H9 (cell line): ENCODE measurements around the gene CRISP3. TPM values are rescaled to one million over a fixed set of nuclear protein-coding genes. Genes with fewer than 3 reads are reported as not detected.
"Not testable (repeated sequence)": the region's sequence is repeated elsewhere in the genome, so short reads cannot be mapped to it uniquely, and the experiment has no call there.

Experiments used
- DNase-seq: peaks from one replicate; pipeline ENCODE4 v3.0.0-alpha.2; 2017
- H2AFZ ChIP-seq: one replicate; pipeline ENCODE4 v1.6.1; 2013; ENCODE audit warnings: mild to moderate bottlenecking, low read length, control low read depth, moderate library complexity
- H2AK5ac ChIP-seq: 2 replicates; pipeline ENCODE4 v1.6.1; 2013; ENCODE audit warnings: low read length, control low read depth, mixed read lengths; ENCODE audit not compliant: insufficient read length
- H2BK120ac ChIP-seq: one replicate; pipeline ENCODE4 v1.6.1; 2013; ENCODE audit warnings: low read depth, mild to moderate bottlenecking, low read length, control low read depth, inconsistent platforms; ENCODE audit not compliant: poor library complexity, severe bottlenecking
- H2BK12ac ChIP-seq: 2 replicates; pipeline ENCODE4 v1.6.1; 2013; ENCODE audit warnings: low read length, control low read depth, mixed read lengths, low read depth; ENCODE audit not compliant: insufficient read length
- H2BK15ac ChIP-seq: 2 replicates; pipeline ENCODE4 v1.6.1; 2013; ENCODE audit warnings: low read depth, low read length, control low read depth
- H2BK20ac ChIP-seq: one replicate; pipeline ENCODE4 v1.6.1; 2013; ENCODE audit warnings: low read depth, mild to moderate bottlenecking, low read length, control low read depth, inconsistent platforms; ENCODE audit not compliant: poor library complexity, severe bottlenecking
- H2BK5ac ChIP-seq: 2 replicates; pipeline ENCODE4 v1.6.1; 2013; ENCODE audit warnings: low read length, control low read depth, mixed read lengths; ENCODE audit not compliant: insufficient read length
- H3K14ac ChIP-seq: 2 replicates; pipeline ENCODE4 v1.6.1; 2013; ENCODE audit warnings: low read length, control low read depth; ENCODE audit not compliant: insufficient read depth
- H3K18ac ChIP-seq: 2 replicates; pipeline ENCODE4 v1.6.1; 2013; ENCODE audit warnings: low read depth, mild to moderate bottlenecking, mixed read lengths, low read length, control low read depth; ENCODE audit not compliant: insufficient read length
- H3K23ac ChIP-seq: 2 replicates; pipeline ENCODE4 v1.6.1; 2013; ENCODE audit warnings: low read length, control low read depth, mixed read lengths, low read depth; ENCODE audit not compliant: insufficient read length
- H3K23me2 ChIP-seq: 2 replicates; pipeline ENCODE4 v1.6.1; 2013; ENCODE audit warnings: low read depth, mild to moderate bottlenecking, mixed read lengths, low read length, control low read depth; ENCODE audit not compliant: insufficient read length, poor library complexity, severe bottlenecking
- H3K27ac ChIP-seq: 2 replicates; pipeline ENCODE4 v1.5.1; 2013; ENCODE audit warnings: low read length, control low read depth, mixed read lengths, low read depth; ENCODE audit not compliant: insufficient read length
- H3K27me3 ChIP-seq: 2 replicates; pipeline ENCODE4 v1.6.1; 2013; ENCODE audit warnings: low read length, control low read depth, inconsistent platforms; ENCODE audit not compliant: insufficient read depth
- H3K4ac ChIP-seq: 2 replicates; pipeline ENCODE4 v1.6.1; 2013; ENCODE audit warnings: low read depth, mild to moderate bottlenecking, control low read depth, inconsistent platforms, low read length, moderate library complexity
- H3K4me1 ChIP-seq: 2 replicates; pipeline ENCODE4 v1.6.1; 2013; ENCODE audit warnings: low read length, control low read depth, inconsistent platforms; ENCODE audit not compliant: insufficient read depth
- H3K4me2 ChIP-seq: 2 replicates; pipeline ENCODE4 v1.6.1; 2013; ENCODE audit warnings: low read length, control low read depth, mixed read lengths; ENCODE audit not compliant: insufficient read length, insufficient read depth
- H3K56ac ChIP-seq: 2 replicates; pipeline ENCODE4 v1.6.1; 2013; ENCODE audit warnings: low read depth, mild to moderate bottlenecking, mixed read lengths, low read length, control low read depth; ENCODE audit not compliant: insufficient read length
- H3K79me1 ChIP-seq: 2 replicates; pipeline ENCODE4 v1.6.1; 2013; ENCODE audit warnings: low read depth, mild to moderate bottlenecking, moderate library complexity, low read length, control low read depth, inconsistent platforms; ENCODE audit not compliant: insufficient read depth, poor library complexity, severe bottlenecking
- H3K79me2 ChIP-seq: 2 replicates; pipeline ENCODE4 v1.6.1; 2013; ENCODE audit warnings: low read length, control low read depth, inconsistent platforms; ENCODE audit not compliant: insufficient read depth
- H3K9ac ChIP-seq: 2 replicates; pipeline ENCODE4 v1.6.1; 2013; ENCODE audit warnings: low read length, control low read depth, mixed read lengths; ENCODE audit not compliant: insufficient read length; ENCODE audit errors: extremely low read depth
- H3K9me3 ChIP-seq: one replicate; pipeline ENCODE4 v1.6.1; 2013; ENCODE audit warnings: low read depth, low read length, inconsistent platforms; ENCODE audit not compliant: control insufficient read depth
- H3T11ph ChIP-seq: one replicate; pipeline ENCODE4 v1.6.1; 2013; ENCODE audit warnings: mild to moderate bottlenecking, low read length, control low read depth, inconsistent platforms
- H4K20me1 ChIP-seq: one replicate; pipeline ENCODE4 v1.6.1; 2013; ENCODE audit not compliant: control insufficient read depth, insufficient read length, insufficient read depth
- H4K5ac ChIP-seq: 2 replicates; pipeline ENCODE4 v1.6.1; 2013; ENCODE audit warnings: low read depth, mild to moderate bottlenecking, mixed read lengths, low read length, control low read depth; ENCODE audit not compliant: insufficient read length
- H4K8ac ChIP-seq: replicated peaks from 2 replicates; pipeline ENCODE4 v1.6.1; 2013; ENCODE audit warnings: low read length, control low read depth, mixed read lengths, low read depth; ENCODE audit not compliant: insufficient read length
- H4K91ac ChIP-seq: 2 replicates; pipeline ENCODE4 v1.6.1; 2013; ENCODE audit warnings: low read depth, mild to moderate bottlenecking, moderate library complexity, mixed read lengths, low read length, control low read depth; ENCODE audit not compliant: insufficient read length
- H3K27ac Mint-ChIP-seq, 3 experiments: 2 replicates in 2 of 3; 3 replicates in 1 of 3; pipeline ENCODE4 v1.8.0; 2020 to 2021; ENCODE audit warnings: mixed read lengths in 3 of 3, mild to moderate bottlenecking in 1 of 3, moderate library complexity in 1 of 3
- H3K27me3 Mint-ChIP-seq: 2 replicates; pipeline ENCODE4 v1.8.0; 2021; ENCODE audit warnings: low read depth, mild to moderate bottlenecking, moderate library complexity, mixed read lengths
- H3K36me3 Mint-ChIP-seq, 3 experiments: 2 replicates in 2 of 3; 3 replicates in 1 of 3; pipeline ENCODE4 v1.8.0; 2020 to 2021; ENCODE audit warnings: low read depth in 3 of 3, mixed read lengths in 3 of 3; ENCODE audit not compliant: insufficient read depth in 1 of 3
- H3K4me1 Mint-ChIP-seq, 2 experiments: 2 replicates each; pipeline ENCODE4 v1.8.0; 2020; ENCODE audit warnings: mixed read lengths in 2 of 2
- H3K4me3 Mint-ChIP-seq, 2 experiments: 2 replicates in 1 of 2; 3 replicates in 1 of 2; pipeline ENCODE4 v1.8.0; 2020 to 2021; ENCODE audit warnings: mild to moderate bottlenecking in 2 of 2, mixed read lengths in 2 of 2, moderate library complexity in 1 of 2
- H3K9me3 Mint-ChIP-seq, 2 experiments: 2 replicates in 1 of 2; 3 replicates in 1 of 2; pipeline ENCODE4 v1.8.0; 2020; ENCODE audit warnings: mild to moderate bottlenecking in 2 of 2, mixed read lengths in 2 of 2, moderate library complexity in 1 of 2
- WGBS: extraction: QIAGEN DNeasy Blood & Tissue Kit; methylation state at CpG from one replicate; pipeline ENCODE4 v1.1.7; 2013; ENCODE audit warnings: missing lambda C conversion rate, low lambda C conversion rate, mixed read lengths; ENCODE audit not compliant: insufficient read length; ENCODE audit errors: extremely low coverage; 5-methylcytosine and 5-hydroxymethylcytosine counted together
- total RNA-seq: library from RNA; stranded (reverse); gene quantifications from 2 replicates; pipeline ENCODE4 v1.2.1, GENCODE V29; 2021
- TF ChIP-seq, protein P1 (sequence below): fragments of 200-600 bp; sonication (generic); conservative IDR thresholded peaks from 3 replicates; pipeline ENCODE4 v1.8.0; 2021; ENCODE audit warnings: antibody characterized with exemption, mild to moderate bottlenecking

The CRISP3 gene
- total RNA-seq, 1 experiment from 2014 or later, result not detected

DNA sequence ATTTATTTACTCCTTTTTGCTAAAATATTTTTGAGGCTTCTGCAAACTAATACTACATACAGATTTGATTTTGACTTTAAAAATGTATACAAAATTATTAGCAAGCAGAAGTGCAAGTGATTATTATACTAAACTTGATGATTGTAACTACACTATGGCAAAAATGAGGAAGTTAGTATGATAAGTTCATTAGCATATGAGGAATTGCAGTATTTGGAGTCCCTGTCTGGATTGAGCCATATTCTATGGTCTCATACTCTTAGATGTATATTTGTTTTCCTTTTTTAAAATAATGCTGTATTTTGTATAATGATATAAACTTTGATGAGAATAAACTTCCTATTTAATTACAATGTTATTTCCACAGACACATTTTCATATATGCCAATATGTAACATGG lies 13.9 kb downstream of the CRISP3 start:
- Histone ChIP-seq H3K9ac (no peak overlapping the region), H3K14ac (no peak overlapping the region), H3K9me3 (no peaks in the 10 kb centered on the region), H2AFZ (no peak overlapping the region), H3K27ac (no peak overlapping the region), H3K4ac (no peak overlapping the region), H2AK5ac (no peak overlapping the region), H2BK15ac (no peak overlapping the region), H3K4me2 (no peak overlapping the region), H2BK120ac (no peak overlapping the region), H3K23me2 (no peaks in the 10 kb centered on the region), H3T11ph (no peak overlapping the region), H3K79me2 (no peaks in the 10 kb centered on the region), H4K5ac (no peak overlapping the region), H3K56ac (no peak overlapping the region), H4K8ac (no peak overlapping the region), H3K27me3 (no peaks in the 10 kb centered on the region), H3K4me1 (no peaks in the 10 kb centered on the region), H3K18ac (no peak overlapping the region), H4K20me1 (no peaks in the 10 kb centered on the region), H3K79me1 (no peaks in the 10 kb centered on the region), H4K91ac (no peak overlapping the region), H2BK12ac (no peak overlapping the region), H2BK5ac (no peak overlapping the region), H2BK20ac (no peak overlapping the region), H3K23ac (no peak overlapping the region)
- Mint-ChIP-seq H3K36me3 (no peaks in the 10 kb centered on the region), H3K4me3 (no peak overlapping the region), H3K27me3 (no peaks in the 10 kb centered on the region), H3K9me3 (no peaks in the 10 kb centered on the region; a peak in 1 of 5 replicates), H3K27ac (no peak overlapping the region), H3K4me1 (no peaks in the 10 kb centered on the region)
- TF ChIP-seq, protein P1, sequence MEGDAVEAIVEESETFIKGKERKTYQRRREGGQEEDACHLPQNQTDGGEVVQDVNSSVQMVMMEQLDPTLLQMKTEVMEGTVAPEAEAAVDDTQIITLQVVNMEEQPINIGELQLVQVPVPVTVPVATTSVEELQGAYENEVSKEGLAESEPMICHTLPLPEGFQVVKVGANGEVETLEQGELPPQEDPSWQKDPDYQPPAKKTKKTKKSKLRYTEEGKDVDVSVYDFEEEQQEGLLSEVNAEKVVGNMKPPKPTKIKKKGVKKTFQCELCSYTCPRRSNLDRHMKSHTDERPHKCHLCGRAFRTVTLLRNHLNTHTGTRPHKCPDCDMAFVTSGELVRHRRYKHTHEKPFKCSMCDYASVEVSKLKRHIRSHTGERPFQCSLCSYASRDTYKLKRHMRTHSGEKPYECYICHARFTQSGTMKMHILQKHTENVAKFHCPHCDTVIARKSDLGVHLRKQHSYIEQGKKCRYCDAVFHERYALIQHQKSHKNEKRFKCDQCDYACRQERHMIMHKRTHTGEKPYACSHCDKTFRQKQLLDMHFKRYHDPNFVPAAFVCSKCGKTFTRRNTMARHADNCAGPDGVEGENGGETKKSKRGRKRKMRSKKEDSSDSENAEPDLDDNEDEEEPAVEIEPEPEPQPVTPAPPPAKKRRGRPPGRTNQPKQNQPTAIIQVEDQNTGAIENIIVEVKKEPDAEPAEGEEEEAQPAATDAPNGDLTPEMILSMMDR, result no peak
- no peak for DNase-seq

DNA sequence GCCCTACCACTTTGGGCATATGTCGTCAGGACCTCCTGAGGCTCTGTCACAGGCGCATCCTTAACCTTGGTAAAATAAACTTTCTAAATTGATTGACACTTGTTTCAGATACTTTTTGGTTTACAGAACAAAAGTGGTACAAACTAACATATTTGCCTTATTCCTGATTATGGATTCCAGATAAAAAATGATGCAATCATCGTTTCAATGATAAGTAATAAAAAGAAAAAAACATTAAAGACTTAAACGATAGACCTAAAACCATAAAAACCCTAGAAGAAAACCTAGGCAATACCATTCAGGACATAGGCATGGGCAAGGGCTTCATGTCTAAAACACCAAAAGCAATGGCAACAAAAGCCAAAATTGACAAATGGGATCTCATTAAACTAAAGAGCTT lies 20.3 kb downstream of the CRISP3 start:
- not testable (repeated sequence) for H3K4me1 Mint-ChIP-seq, H2BK5ac ChIP-seq, H3K4me3 Mint-ChIP-seq, H2BK20ac ChIP-seq, H3K9ac ChIP-seq, H3K79me2 ChIP-seq, H3K4me2 ChIP-seq, H4K91ac ChIP-seq, H4K5ac ChIP-seq, H3K18ac ChIP-seq, H3K14ac ChIP-seq, H2BK120ac ChIP-seq, H3K56ac ChIP-seq, H3K27ac Mint-ChIP-seq, H4K20me1 ChIP-seq, H2AFZ ChIP-seq, H4K8ac ChIP-seq, H3K9me3 ChIP-seq, H3K23me2 ChIP-seq, H3K27me3 ChIP-seq, H3K4ac ChIP-seq, H2BK12ac ChIP-seq, H3T11ph ChIP-seq, H3K23ac ChIP-seq, H2AK5ac ChIP-seq, H3K27me3 Mint-ChIP-seq, DNase-seq, H3K4me1 ChIP-seq, H2BK15ac ChIP-seq, H3K79me1 ChIP-seq, H3K27ac ChIP-seq
- WGBS, result no CpG with 5 or more reads among the region's 4 CpGs
- Mint-ChIP-seq H3K9me3 (peaks cover 24 to 26% of the 10 kb centered on the region in 2 experiments; a peak in 4 of 5 replicates), H3K36me3 (peaks cover 0 to 14% (median 2%) of the 10 kb centered on the region in 3 experiments; a peak in 2 of 7 replicates)
